ENCODE data around the gene NUTF2.

DNA sequence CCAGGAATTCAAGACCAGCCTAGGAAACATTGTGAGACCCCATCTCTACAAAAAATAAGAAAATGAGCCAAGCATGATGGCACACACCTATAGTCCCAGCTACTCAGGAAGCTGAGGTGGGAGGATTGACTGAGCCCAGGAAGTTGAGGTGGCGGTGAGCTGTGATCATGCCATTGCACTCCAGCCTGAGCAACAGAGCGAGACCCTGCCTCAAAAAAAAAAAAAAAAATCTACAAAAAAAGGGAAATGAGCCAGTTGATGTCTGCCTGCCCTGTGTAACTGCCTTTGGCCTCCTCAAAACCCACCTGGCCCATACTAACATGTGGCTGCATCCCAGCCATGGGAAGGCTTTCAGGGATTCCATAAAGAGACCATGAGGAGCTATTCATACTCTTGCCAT, 44.9 kb upstream of the NUTF2 start:
- TF ChIP-seq EZH2 (IDR thresholded peaks at IDR 0.05) (no peak), POLR2AphosphoS5 (IDR thresholded peaks at IDR 0.05; ENCODE audit: borderline replicate concordance, low read depth, low read length) (no peak)

All from SK-N-MC (cell line).